GM21737 (cell line): ENCODE measurements around the gene TSSC4.

ENCODE experiments used
- ATAC-seq: cut with Tn5 transposase; IDR thresholded peaks from one replicate; pipeline ENCODE4 v1.9.1; 2021; ENCODE audit warnings: mild to moderate bottlenecking, moderate library complexity; ENCODE audit not compliant: unreplicated experiment

TSSC4 gene

DNA sequence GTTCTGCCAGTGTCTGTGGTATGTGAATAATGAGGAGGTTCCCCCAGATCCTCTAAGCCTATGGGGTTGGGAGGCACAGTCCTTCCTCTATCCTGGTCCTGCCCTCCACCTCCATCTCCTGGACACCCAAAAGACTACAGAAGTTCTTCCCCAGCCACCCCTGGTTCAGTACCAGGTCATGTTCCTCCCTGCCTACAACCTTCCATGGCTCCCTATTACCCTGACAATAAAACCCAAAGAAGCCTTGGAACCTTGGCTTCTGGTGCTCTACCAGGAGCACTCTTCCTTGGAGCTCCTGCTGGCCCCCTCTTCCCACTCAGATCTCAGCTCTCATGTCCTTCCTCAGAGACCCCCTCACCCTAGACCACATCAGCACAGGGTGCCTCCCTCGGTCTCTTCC, 30.8 kb downstream of the TSSC4 start:
- no peak for ATAC-seq

DNA sequence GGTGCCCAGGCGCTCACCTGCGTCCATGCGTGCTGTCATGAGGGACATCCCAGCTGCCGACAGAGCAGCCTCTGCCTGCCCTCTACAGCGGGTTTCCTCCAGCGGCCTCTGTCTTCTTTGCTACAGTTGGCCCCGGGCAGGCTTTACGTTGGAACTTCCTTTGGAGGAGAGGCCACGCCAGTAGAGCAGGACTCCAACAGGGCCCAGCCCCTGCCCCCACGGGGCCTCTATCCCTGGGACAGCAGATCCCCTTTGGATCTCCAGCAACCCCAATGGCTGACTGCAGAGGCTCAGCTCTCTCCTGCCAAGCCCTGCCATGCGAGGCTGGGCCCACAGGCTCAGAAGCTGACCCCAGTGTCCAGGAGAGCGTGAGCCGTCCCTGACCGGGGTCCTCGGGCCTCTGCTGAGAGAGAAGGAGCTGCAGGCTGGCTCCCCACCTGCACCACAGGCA, 31.6 kb downstream of the TSSC4 start:
- ATAC-seq, result no peak

DNA sequence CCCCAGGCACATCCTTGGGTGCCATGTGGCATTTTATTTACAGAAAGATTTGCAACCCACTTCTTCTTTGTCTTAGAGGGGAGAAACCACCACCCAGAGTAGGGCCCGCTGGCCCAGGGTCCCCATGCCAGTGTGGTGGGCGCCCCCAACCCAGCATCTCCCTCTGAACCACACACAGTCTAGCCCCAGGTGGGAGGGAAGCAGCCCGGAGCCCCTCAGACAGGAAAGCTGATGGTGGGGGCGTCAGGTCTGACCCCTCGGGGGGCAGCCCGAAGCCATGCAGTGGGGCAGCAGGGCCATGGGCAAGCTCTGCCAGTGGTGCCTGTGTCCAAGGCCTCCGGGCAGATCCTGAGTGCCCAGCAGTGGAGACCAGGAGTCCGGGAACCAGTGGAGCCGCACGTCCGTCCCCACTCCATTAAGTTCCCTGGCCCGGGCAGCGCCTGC, 32.1 kb downstream of the TSSC4 start:
- ATAC-seq, result no peak

DNA sequence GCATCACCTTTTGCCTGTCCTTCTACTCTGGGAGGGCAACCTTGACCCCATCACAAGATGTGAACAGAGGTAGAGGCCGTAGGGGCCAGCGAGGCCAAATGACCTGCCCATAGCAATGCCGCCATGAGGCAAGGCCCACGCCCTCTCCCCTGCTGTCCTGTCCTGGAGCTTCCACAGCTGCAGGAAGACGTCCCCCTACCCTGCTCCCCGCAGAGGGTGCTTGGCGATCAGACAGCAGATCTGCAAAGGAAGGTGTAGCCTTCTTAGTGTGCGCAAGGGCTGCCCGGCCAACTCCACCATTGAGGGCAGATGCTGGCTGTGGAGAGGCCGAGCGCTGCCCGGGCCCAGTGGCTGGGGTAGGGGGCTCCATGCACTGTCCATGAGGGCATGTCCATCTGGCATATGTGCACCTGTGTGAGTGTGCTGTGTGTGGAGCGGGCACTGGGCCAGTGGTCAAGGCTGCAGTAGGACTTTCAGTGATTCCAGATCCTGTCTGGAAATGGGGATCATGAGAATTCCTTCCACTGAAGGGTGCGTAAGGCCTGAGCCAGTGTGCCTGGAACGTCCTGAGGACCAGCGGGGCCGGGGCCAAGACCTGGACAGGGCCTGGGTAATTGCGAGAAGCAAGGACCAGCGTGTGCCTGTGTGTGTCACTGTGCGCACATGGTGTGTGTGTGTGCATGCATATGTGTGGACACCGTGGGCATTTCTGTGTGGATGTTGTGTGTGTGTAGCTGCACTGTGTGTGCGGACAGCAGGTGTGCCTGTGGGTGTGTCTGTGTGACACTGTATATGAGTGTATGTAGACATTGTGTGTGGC, 32.8 kb downstream of the TSSC4 start:
- ATAC-seq, result no peak

DNA sequence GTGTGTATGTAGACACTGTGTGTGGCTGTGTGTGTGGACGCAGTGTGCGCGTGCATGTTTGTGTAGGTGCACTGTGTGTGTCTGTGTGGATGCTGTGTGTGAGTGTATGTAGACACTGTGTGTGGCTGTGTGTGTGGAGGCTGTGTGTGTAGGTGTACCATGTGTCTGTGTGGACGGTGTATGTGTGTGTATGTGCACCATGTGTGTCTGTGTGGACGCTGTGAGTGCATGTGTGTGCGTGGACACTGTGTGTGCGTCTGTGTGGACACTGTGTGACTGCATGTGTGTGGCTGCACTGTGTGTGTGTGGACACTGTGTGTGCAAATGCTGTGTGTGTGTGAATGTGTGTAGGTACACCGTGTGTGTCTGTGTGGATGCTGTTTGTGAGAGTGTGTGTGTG, 33.5 kb downstream of the TSSC4 start:
- ATAC-seq, result no peak

DNA sequence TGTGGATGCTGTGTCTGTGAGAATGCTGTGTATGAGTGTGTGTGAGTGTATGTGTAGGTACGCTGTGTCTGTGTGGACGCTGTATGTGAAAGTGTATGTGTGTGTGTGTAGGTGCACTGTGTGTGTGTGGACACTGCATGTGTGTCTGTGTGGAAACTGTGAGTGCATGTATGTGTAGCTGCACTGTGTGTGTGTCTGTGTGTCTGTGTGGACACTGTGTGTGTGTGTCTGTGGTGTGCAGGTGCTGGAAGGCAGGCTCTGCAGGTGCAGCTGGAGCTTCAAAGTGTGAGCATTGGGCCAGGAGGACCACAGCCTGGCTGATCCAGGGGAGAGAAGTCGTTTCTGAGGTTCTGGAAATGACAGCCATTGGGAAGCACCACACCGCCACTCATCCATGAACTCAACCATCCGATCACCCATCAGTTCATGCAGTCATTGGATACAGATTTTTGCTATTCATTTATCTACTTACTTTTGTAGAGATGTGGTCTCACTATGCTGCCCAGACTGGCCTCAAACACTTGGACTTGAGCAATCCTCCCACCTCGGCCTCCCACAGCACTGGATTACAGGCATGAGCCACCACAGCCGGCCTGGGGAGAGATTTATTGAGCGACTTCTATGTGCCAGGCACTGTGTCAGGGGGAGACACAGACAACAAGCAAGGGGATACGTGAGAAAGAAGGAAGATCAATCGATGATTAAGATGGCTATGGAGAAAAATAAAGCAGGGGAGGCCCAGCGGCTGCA, 34.1 kb downstream of the TSSC4 start:
- ATAC-seq, result no peak

DNA sequence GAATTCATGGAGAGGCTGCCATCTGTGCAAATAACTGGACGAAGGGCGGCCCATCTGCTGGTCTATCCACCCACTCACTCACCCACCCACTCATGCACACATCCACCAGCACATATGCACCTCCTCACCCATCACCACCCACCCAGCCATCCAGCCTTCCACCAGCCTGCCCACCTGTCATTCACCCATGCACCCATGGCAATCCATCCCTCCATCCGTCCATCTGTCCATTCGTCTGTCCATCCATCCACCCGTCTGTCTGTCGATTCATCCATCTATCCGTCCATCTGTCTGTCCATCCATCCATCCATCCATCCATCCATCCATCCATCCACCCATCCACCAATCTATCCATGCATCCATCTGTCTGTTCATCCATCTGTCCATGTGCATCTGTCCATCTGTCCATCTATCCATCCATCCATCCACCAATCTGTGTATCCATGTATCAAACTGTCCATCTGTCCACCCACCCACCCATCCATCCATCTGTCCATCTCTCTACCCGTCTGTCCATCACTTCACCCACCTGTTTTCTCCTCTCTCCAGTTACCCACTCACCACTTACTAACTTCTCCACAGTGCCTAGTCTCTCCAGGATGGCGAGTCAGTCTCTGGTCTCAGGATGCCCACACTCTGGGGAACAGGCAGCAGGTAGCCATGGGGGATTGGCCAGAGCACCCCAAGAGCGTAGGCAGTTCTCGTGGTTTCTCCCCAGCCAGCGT, 34.9 kb downstream of the TSSC4 start:
- no peak for ATAC-seq

DNA sequence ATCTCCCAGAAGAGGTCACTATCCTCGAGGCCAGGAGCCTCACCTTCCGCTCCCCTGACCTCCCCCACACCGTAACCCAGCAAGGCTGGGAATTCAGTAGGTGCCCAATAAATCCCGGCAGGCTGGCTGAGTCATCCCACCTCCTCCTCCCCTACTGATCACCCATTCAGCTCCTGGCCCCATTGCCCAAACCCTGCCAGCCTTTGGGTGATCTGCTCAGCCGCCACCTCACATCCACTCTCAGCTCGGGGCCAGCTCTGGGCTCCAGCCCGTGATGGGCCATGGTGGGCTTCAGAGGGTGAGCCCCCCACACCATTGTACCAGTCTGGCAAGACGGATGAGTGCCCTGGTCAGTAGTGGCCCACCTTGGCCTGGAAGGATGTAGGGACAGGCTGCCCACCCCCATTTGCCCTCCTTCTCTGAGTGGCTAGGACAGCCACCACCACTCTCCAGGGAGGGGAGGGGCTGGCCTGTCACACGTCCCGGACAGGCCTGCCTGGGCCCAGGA, 35.5 kb downstream of the TSSC4 start:
- ATAC-seq, result no peak

DNA sequence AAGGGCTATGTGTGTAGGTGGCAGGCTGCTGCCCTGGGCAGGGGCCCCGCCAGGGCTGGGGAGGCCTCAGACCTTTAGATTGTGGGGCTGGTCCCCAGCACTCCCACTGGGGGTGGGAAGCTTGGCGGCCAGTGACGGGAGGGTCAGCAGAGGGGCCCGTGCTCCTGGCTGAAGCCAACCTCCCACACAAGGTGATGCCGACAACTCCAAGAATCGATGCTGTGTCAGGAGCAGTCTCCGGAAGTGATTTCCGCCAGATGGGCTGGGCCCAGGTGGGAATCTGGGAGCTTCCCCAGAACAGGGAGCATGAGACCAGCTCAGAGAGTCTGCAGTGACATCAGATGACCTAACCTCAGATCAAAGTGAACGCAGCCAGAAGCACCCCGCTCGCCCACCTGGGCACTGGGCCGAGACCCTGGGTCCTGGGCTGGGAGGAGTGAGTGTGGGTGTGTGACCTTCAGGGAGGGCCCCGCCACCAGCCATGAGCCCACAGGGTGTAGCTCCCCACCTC, 36.0 kb downstream of the TSSC4 start:
- no peak for ATAC-seq

DNA sequence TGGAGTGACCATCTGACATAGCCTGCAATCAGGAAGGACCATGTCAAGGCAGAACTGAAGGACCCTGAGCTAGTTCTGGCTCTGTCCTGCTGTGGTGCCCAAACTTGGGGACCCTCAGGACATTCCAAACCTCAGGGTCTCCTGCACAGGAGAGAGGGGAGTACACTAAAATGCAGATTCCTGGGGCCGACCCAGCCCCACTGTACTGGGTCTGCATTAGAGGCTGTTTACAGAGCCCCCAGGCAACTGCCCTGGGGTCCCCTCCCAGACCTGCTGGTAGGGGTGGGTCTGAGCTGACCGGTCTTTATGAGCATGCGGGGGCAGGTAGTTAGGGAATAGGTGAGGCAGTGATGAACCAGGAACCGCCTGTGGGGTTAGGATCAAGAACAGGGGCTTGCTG, 37.0 kb downstream of the TSSC4 start:
- ATAC-seq, result no peak

DNA sequence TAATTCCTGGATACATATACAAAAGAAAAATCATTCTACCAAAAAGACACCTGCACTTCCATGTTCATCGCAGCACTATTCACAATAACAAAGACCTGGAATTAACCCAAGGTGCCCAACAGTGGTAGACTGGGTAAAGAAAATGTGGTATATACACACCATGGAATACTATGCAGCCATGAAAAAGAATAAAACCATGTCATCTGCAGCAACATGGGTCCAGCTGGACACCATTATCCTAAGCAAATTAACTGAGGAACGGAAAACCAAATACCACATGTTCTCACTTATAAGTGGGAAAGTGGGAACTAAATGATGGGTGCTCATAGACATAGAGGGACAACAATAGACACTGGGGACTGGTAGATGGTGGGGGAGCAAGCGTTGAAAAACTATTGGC, 39.3 kb downstream of the TSSC4 start:
- ATAC-seq, result no peak

DNA sequence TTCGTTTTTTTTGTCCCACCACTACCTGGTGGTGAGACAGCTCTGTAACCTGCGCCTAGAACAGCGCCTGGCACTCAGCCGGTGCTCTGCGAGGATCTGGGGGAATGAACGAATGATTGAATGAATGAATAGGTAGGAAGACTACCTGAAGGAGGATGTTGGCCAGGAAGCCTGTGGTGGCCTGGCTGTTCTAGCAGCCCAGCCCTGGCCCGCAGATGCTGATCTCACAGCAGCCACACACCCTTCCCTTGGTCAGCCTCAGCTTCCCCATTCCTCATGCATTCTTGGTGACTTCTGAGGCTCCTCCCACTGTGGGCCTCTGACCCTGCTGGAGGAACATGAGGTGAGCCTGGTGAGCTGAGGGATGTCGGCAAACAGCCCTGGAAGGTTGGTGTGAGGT, 40.1 kb downstream of the TSSC4 start:
- no peak for ATAC-seq

DNA sequence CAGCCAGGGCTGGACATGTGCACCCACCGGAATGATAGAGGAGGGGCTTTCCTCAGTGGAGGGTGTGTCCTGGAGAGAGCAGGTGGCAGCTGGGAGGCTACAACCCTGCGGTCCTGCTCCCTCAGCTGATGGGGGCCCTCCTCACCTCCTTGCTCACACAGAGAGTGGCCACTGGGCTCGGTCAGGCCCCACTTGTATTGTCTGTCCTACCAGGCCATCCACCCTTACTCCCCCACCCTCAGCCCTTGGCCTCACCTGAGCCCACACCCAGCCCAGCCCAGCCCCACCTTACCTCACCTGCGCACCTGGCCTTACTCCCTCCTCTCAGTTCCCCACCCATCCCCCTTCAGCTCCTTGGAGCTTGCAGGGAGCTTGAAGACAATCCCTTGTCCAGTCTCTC, 40.6 kb downstream of the TSSC4 start:
- no peak for ATAC-seq

DNA sequence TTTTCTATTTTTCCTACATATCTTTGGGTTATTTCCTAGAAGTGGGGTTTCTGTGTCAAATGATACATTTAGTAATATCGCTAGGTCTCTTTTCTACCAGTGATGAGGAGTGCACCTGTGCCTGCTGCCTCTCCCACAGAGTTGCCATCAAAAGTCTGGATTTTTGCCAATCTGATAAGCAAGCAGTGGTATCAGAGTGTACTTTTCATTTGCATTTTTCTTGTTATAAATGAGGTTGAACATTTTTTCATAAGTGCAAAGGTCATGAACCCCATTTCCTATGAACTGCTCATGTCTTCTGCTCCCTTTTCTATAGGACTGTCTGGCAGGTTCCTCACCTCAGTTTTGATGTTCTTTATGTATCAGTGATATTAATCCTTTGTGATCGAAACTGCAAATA, 42.0 kb downstream of the TSSC4 start:
- ATAC-seq, result no peak

DNA sequence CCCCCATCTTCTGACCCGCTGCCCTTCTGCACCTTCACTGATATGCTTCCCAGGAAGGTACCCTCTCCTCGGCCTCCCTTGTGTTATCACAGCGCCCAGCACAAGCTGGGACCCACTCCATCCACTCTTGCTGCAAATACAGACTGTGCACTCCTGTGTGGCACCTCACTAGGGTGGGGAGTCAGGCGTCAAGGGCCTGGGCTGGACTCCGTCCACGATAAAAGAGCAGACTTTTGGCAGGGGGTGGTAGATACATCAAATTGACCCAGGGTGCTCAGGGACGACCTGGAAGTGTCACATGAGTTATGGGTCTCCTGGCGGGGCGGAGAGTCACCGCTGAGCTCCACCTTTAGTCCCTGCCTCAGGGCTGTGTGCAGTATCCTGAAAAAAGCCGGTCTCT, 42.9 kb downstream of the TSSC4 start:
- no peak for ATAC-seq

DNA sequence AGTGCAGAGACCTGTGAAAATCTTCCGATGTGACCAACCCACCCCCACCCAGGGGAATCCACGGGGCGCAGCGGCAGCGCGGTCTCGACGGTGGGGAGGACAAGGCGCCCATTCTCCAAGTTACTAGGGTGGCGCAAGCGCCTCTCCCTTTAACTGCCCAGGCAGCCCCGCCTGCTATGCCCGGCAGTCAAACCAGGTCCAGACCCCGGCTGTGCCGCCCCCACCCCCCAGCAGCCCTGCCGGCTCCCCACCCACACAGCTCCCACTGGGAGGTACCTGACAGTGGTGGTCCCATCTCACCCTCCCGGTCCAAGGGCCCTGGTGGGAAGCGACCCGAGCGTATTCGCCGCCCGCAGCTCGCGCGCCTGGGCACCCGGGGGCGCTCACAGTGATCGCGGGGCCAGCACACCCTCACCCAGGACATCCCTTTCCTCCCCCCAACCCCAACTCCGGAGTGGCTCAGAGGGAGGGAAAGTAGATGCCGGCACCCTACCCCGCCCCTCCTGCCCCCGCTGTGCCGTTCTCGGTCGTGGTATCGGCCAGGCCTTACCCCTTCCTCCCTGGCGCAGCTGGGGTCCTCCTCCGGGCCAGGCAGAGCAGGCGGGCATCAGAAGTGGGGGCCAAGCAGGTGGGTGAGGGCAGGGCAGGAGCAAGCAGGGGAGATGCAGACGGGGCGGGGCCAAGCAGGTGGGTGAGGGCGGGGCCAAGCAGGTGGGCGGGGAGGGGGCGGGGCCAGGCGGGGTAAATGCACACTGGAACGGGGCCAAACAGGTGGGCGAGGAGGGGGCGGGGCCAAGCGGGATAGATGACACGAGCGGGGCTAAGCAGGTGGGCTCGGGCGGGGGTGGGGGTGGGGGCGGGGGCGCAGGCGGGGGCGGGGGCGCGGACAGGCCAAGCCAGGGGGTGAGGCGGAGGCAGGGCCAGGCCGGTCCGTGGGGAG, 43.6 kb downstream of the TSSC4 start, which contains the start of gene TRPM5:
TRPM5 (minus strand) TSS at position 634 of the 940 bp plus-strand sequence. CDS start 21,478 bp downstream, outside the sequence.
- no peak for ATAC-seq

DNA sequence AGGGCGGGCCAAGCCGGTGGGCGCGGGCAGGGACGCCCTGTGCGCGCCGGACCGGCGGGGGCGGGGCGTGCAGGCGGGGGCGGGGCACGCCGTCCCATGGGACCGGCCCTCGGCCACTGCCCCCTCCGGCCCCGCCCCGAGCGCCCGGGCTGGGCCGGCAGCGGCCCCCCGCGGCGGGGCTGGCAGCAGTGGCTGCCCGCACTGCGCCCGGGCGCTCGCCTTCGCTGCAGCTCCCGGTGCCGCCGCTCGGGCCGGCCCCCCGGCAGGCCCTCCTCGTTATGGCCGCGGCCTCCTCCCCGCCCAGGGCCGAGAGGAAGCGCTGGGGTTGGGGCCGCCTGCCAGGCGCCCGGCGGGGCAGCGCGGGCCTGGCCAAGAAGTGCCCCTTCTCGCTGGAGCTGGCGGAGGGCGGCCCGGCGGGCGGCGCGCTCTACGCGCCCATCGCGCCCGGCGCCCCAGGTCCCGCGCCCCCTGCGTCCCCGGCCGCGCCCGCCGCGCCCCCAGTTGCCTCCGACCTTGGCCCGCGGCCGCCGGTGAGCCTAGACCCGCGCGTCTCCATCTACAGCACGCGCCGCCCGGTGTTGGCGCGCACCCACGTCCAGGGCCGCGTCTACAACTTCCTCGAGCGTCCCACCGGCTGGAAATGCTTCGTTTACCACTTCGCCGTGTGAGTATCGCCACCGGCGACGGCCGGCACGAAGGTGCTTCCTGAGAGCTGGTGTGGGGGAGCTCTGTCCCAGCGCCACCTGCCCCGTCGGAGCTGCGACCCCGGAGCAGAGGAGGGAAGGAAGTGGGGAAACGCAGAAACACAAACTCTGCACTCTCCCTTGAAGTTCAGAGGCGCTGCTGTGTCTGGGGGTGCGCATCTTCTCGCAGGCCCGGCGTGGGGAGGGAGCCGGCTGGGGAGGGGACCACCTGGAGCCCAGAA, 44.5 kb downstream of the TSSC4 start, which contains the start of gene KCNQ1:
KCNQ1 (plus strand) TSS at position 188 of the 925 bp plus-strand sequence; CDS start at position 279, 91 bp downstream.
- no peak for ATAC-seq

DNA sequence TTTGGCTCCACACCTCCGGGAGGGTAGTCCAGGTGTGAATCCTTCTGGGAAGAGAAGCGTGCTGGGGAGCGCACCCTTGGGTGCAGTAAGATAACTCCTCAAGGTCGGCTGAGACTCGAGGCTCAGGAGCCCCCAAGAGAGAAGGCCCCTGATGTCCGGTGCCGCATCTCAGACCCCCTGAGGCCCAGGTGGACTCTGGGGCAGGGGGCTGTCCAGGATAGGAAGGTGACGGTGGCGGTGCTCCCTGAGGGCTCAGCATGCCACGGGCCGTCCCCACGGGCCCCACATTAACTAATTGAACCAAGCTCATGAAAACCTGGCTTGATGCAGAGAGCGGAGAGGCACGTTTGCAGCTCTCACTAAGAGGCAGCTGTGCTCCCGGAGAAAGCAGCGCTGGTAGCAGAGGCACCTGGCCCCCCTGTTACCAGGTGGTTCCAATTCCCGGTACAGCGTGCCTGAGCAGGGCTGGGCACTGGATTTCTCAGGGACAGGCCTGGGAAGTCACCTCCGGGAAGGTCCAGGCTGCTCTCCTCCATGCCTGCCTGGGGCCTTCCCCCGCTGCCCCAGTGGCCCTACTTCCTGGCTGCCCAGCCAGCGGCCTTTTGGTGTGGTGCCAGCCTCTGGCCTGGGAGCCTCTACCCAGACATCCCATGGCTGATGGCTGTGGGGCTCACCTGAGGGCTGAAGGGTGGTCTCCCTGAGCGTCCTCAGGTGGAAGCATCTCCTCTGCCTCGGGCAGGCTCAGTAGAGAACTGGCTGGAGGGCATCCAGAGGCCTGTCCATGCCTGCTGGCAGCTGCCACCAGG, 45.4 kb downstream of the TSSC4 start:
- no peak for ATAC-seq
